Measurements from ENCODE around the gene SLC13A3. TPM values are rescaled to one million over a fixed set of nuclear protein-coding genes. Genes with fewer than 3 reads are reported as not detected.

The SLC13A3 gene
- total RNA-seq, 1 experiment from 2014 or later = 17.5 TPM

GRCh38 chr20:46546936-46547335 lies 104.3 kb downstream of the SLC13A3 start:
- no peaks in the 10 kb centered on the region for H3K36me3 Mint-ChIP-seq (ENCODE audit: insufficient read depth in 1 of 3, low read depth in 3 of 3)
- H3K27ac Mint-ChIP-seq = no peak overlapping the region
- WGBS (ENCODE audit: extremely low coverage, insufficient read length, low lambda C conversion rate) = no CpG with 5 or more reads among the region's 6 CpGs
- no peak overlapping the region for H3K18ac ChIP-seq (ENCODE audit: insufficient read length, low read depth, low read length)
- H2BK15ac ChIP-seq (ENCODE audit: low read depth, low read length) = no peak overlapping the region
- H2AFZ ChIP-seq (ENCODE audit: low read length) = no peak overlapping the region
- no peak overlapping the region for H3K9ac ChIP-seq (ENCODE audit: extremely low read depth, insufficient read length, low read length)
- H3K14ac ChIP-seq (ENCODE audit: insufficient read depth, low read length) = no peak overlapping the region
- no peaks in the 10 kb centered on the region for H3K27me3 Mint-ChIP-seq (ENCODE audit: low read depth)
- H2BK20ac ChIP-seq (ENCODE audit: low read depth, low read length, poor library complexity, severe bottlenecking) = no peak overlapping the region
- no peak for TF ChIP-seq CTCF (conservative IDR thresholded peaks at IDR 0.05)
- H4K20me1 ChIP-seq (ENCODE audit: control insufficient read depth, insufficient read depth, insufficient read length) = no peaks in the 10 kb centered on the region
- peaks cover 16 to 19% of the 10 kb centered on the region in 2 experiments for H3K4me1 Mint-ChIP-seq
- H3K4me3 Mint-ChIP-seq = no peak overlapping the region
- no peaks in the 10 kb centered on the region; the same call in 1 of the 2 replicates for H3K4me1 ChIP-seq (ENCODE audit: insufficient read depth, low read length)
- no peak overlapping the region for H3K4me2 ChIP-seq (ENCODE audit: insufficient read depth, insufficient read length, low read length)
- no peak overlapping the region for H2AK5ac ChIP-seq (ENCODE audit: insufficient read length, low read length)
- H3K23ac ChIP-seq (ENCODE audit: insufficient read length, low read depth, low read length) = no peak overlapping the region
- H4K8ac ChIP-seq (replicated peaks; ENCODE audit: insufficient read length, low read depth, low read length) = no peak overlapping the region
- no peak overlapping the region for H4K91ac ChIP-seq (ENCODE audit: insufficient read length, low read depth, low read length)
- DNase-seq = no peak
- H2BK120ac ChIP-seq (ENCODE audit: low read depth, low read length, poor library complexity, severe bottlenecking) = no peak overlapping the region
- H3T11ph ChIP-seq (ENCODE audit: low read length) = no peak overlapping the region
- H3K27me3 ChIP-seq (ENCODE audit: insufficient read depth, low read length) = no peaks in the 10 kb centered on the region
- H2BK12ac ChIP-seq (ENCODE audit: insufficient read length, low read depth, low read length) = no peak overlapping the region
- H4K5ac ChIP-seq (ENCODE audit: insufficient read length, low read depth, low read length) = no peak overlapping the region
- H3K23me2 ChIP-seq (ENCODE audit: insufficient read length, low read depth, low read length, poor library complexity, severe bottlenecking) = no peaks in the 10 kb centered on the region
- no peaks in the 10 kb centered on the region for H3K79me2 ChIP-seq (ENCODE audit: insufficient read depth, low read length)
- no peak overlapping the region for H2BK5ac ChIP-seq (ENCODE audit: insufficient read length, low read length)
- no peaks in the 10 kb centered on the region for H3K9me3 ChIP-seq (ENCODE audit: control insufficient read depth, low read depth, low read length)
- H3K4ac ChIP-seq (ENCODE audit: low read depth, low read length) = no peak overlapping the region
- no peak overlapping the region for H3K27ac ChIP-seq (ENCODE audit: insufficient read length, low read depth, low read length)
- H3K56ac ChIP-seq (ENCODE audit: insufficient read length, low read depth, low read length) = no peak overlapping the region
- H3K79me1 ChIP-seq (ENCODE audit: insufficient read depth, low read depth, low read length, poor library complexity, severe bottlenecking) = no peaks in the 10 kb centered on the region
- no peaks in the 10 kb centered on the region for H3K9me3 Mint-ChIP-seq

Measured in H9 (cell line).